H9 (cell line): ENCODE data around the gene POLH. TPM values are rescaled to one million over a fixed set of nuclear protein-coding genes. Genes with fewer than 3 reads are reported as not detected.

Experiments
- DNase-seq: peaks from one replicate; pipeline ENCODE4 v3.0.0-alpha.2; 2017
- H2AFZ ChIP-seq: one replicate; pipeline ENCODE4 v1.6.1; 2013; ENCODE audit warnings: mild to moderate bottlenecking, low read length, control low read depth, moderate library complexity
- H2AK5ac ChIP-seq: 2 replicates; pipeline ENCODE4 v1.6.1; 2013; ENCODE audit warnings: low read length, control low read depth, mixed read lengths; ENCODE audit not compliant: insufficient read length
- H2BK120ac ChIP-seq: one replicate; pipeline ENCODE4 v1.6.1; 2013; ENCODE audit warnings: low read depth, mild to moderate bottlenecking, low read length, control low read depth, inconsistent platforms; ENCODE audit not compliant: poor library complexity, severe bottlenecking
- H2BK12ac ChIP-seq: 2 replicates; pipeline ENCODE4 v1.6.1; 2013; ENCODE audit warnings: low read length, control low read depth, mixed read lengths, low read depth; ENCODE audit not compliant: insufficient read length
- H2BK15ac ChIP-seq: 2 replicates; pipeline ENCODE4 v1.6.1; 2013; ENCODE audit warnings: low read depth, low read length, control low read depth
- H2BK20ac ChIP-seq: one replicate; pipeline ENCODE4 v1.6.1; 2013; ENCODE audit warnings: low read depth, mild to moderate bottlenecking, low read length, control low read depth, inconsistent platforms; ENCODE audit not compliant: poor library complexity, severe bottlenecking
- H2BK5ac ChIP-seq: 2 replicates; pipeline ENCODE4 v1.6.1; 2013; ENCODE audit warnings: low read length, control low read depth, mixed read lengths; ENCODE audit not compliant: insufficient read length
- H3K14ac ChIP-seq: 2 replicates; pipeline ENCODE4 v1.6.1; 2013; ENCODE audit warnings: low read length, control low read depth; ENCODE audit not compliant: insufficient read depth
- H3K18ac ChIP-seq: 2 replicates; pipeline ENCODE4 v1.6.1; 2013; ENCODE audit warnings: low read depth, mild to moderate bottlenecking, mixed read lengths, low read length, control low read depth; ENCODE audit not compliant: insufficient read length
- H3K23ac ChIP-seq: 2 replicates; pipeline ENCODE4 v1.6.1; 2013; ENCODE audit warnings: low read length, control low read depth, mixed read lengths, low read depth; ENCODE audit not compliant: insufficient read length
- H3K23me2 ChIP-seq: 2 replicates; pipeline ENCODE4 v1.6.1; 2013; ENCODE audit warnings: low read depth, mild to moderate bottlenecking, mixed read lengths, low read length, control low read depth; ENCODE audit not compliant: insufficient read length, poor library complexity, severe bottlenecking
- H3K27ac ChIP-seq: 2 replicates; pipeline ENCODE4 v1.5.1; 2013; ENCODE audit warnings: low read length, control low read depth, mixed read lengths, low read depth; ENCODE audit not compliant: insufficient read length
- H3K27me3 ChIP-seq: 2 replicates; pipeline ENCODE4 v1.6.1; 2013; ENCODE audit warnings: low read length, control low read depth, inconsistent platforms; ENCODE audit not compliant: insufficient read depth
- H3K4ac ChIP-seq: 2 replicates; pipeline ENCODE4 v1.6.1; 2013; ENCODE audit warnings: low read depth, mild to moderate bottlenecking, control low read depth, inconsistent platforms, low read length, moderate library complexity
- H3K4me1 ChIP-seq: 2 replicates; pipeline ENCODE4 v1.6.1; 2013; ENCODE audit warnings: low read length, control low read depth, inconsistent platforms; ENCODE audit not compliant: insufficient read depth
- H3K4me2 ChIP-seq: 2 replicates; pipeline ENCODE4 v1.6.1; 2013; ENCODE audit warnings: low read length, control low read depth, mixed read lengths; ENCODE audit not compliant: insufficient read length, insufficient read depth
- H3K56ac ChIP-seq: 2 replicates; pipeline ENCODE4 v1.6.1; 2013; ENCODE audit warnings: low read depth, mild to moderate bottlenecking, mixed read lengths, low read length, control low read depth; ENCODE audit not compliant: insufficient read length
- H3K79me1 ChIP-seq: 2 replicates; pipeline ENCODE4 v1.6.1; 2013; ENCODE audit warnings: low read depth, mild to moderate bottlenecking, moderate library complexity, low read length, control low read depth, inconsistent platforms; ENCODE audit not compliant: insufficient read depth, poor library complexity, severe bottlenecking
- H3K79me2 ChIP-seq: 2 replicates; pipeline ENCODE4 v1.6.1; 2013; ENCODE audit warnings: low read length, control low read depth, inconsistent platforms; ENCODE audit not compliant: insufficient read depth
- H3K9ac ChIP-seq: 2 replicates; pipeline ENCODE4 v1.6.1; 2013; ENCODE audit warnings: low read length, control low read depth, mixed read lengths; ENCODE audit not compliant: insufficient read length; ENCODE audit errors: extremely low read depth
- H3K9me3 ChIP-seq: one replicate; pipeline ENCODE4 v1.6.1; 2013; ENCODE audit warnings: low read depth, low read length, inconsistent platforms; ENCODE audit not compliant: control insufficient read depth
- H3T11ph ChIP-seq: one replicate; pipeline ENCODE4 v1.6.1; 2013; ENCODE audit warnings: mild to moderate bottlenecking, low read length, control low read depth, inconsistent platforms
- H4K20me1 ChIP-seq: one replicate; pipeline ENCODE4 v1.6.1; 2013; ENCODE audit not compliant: control insufficient read depth, insufficient read length, insufficient read depth
- H4K5ac ChIP-seq: 2 replicates; pipeline ENCODE4 v1.6.1; 2013; ENCODE audit warnings: low read depth, mild to moderate bottlenecking, mixed read lengths, low read length, control low read depth; ENCODE audit not compliant: insufficient read length
- H4K8ac ChIP-seq: replicated peaks from 2 replicates; pipeline ENCODE4 v1.6.1; 2013; ENCODE audit warnings: low read length, control low read depth, mixed read lengths, low read depth; ENCODE audit not compliant: insufficient read length
- H4K91ac ChIP-seq: 2 replicates; pipeline ENCODE4 v1.6.1; 2013; ENCODE audit warnings: low read depth, mild to moderate bottlenecking, moderate library complexity, mixed read lengths, low read length, control low read depth; ENCODE audit not compliant: insufficient read length
- H3K27ac Mint-ChIP-seq, 3 experiments: 2 replicates in 2 of 3; 3 replicates in 1 of 3; pipeline ENCODE4 v1.8.0; 2020 to 2021; ENCODE audit warnings: mixed read lengths in 3 of 3, mild to moderate bottlenecking in 1 of 3, moderate library complexity in 1 of 3
- H3K27me3 Mint-ChIP-seq: 2 replicates; pipeline ENCODE4 v1.8.0; 2021; ENCODE audit warnings: low read depth, mild to moderate bottlenecking, moderate library complexity, mixed read lengths
- H3K36me3 Mint-ChIP-seq, 3 experiments: 2 replicates in 2 of 3; 3 replicates in 1 of 3; pipeline ENCODE4 v1.8.0; 2020 to 2021; ENCODE audit warnings: low read depth in 3 of 3, mixed read lengths in 3 of 3; ENCODE audit not compliant: insufficient read depth in 1 of 3
- H3K4me1 Mint-ChIP-seq, 2 experiments: 2 replicates each; pipeline ENCODE4 v1.8.0; 2020; ENCODE audit warnings: mixed read lengths in 2 of 2
- H3K4me3 Mint-ChIP-seq, 2 experiments: 2 replicates in 1 of 2; 3 replicates in 1 of 2; pipeline ENCODE4 v1.8.0; 2020 to 2021; ENCODE audit warnings: mild to moderate bottlenecking in 2 of 2, mixed read lengths in 2 of 2, moderate library complexity in 1 of 2
- H3K9me3 Mint-ChIP-seq, 2 experiments: 2 replicates in 1 of 2; 3 replicates in 1 of 2; pipeline ENCODE4 v1.8.0; 2020; ENCODE audit warnings: mild to moderate bottlenecking in 2 of 2, mixed read lengths in 2 of 2, moderate library complexity in 1 of 2
- WGBS: extraction: QIAGEN DNeasy Blood & Tissue Kit; methylation state at CpG from one replicate; pipeline ENCODE4 v1.1.7; 2013; ENCODE audit warnings: missing lambda C conversion rate, low lambda C conversion rate, mixed read lengths; ENCODE audit not compliant: insufficient read length; ENCODE audit errors: extremely low coverage; 5-methylcytosine and 5-hydroxymethylcytosine counted together
- total RNA-seq: library from RNA; stranded (reverse); gene quantifications from 2 replicates; pipeline ENCODE4 v1.2.1, GENCODE V29; 2021
- TF ChIP-seq, protein P1 (sequence below): fragments of 200-600 bp; sonication (generic); conservative IDR thresholded peaks from 3 replicates; pipeline ENCODE4 v1.8.0; 2021; ENCODE audit warnings: antibody characterized with exemption, mild to moderate bottlenecking

The POLH gene
- total RNA-seq, 1 experiment from 2014 or later, result 12.6 TPM

DNA sequence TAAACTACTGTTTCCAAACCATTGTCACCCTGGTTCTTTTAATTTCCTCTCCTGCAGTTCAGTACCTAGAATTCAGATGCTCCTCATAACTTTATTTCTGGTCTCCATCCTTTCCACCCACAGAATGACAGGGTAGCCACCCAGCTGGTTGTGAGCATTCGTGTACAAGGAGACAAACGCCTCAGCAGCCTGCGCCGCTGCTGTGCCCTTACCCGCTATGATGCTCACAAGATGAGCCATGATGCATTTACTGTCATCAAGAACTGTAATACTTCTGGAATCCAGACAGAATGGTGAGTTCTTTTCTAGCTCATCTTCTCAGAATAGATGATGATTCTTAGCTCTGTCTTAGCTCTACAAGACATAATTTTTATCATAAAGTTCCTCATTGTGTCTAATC, 34.4 kb downstream of the POLH start:
- H2AFZ ChIP-seq, result no peak overlapping the region
- no peak overlapping the region for H3K23ac ChIP-seq
- no peak overlapping the region for H4K5ac ChIP-seq
- H2BK20ac ChIP-seq, result no peak overlapping the region
- H3K36me3 Mint-ChIP-seq, result peaks cover 0 to 46% (median 23%) of the 10 kb centered on the region in 3 experiments; a peak in 4 of 7 replicates
- no peaks in the 10 kb centered on the region for H3K27me3 Mint-ChIP-seq
- H3K4me1 Mint-ChIP-seq, result no peaks in the 10 kb centered on the region
- no peaks in the 10 kb centered on the region for H3K79me1 ChIP-seq
- no peak overlapping the region for H4K8ac ChIP-seq
- H3K4me3 Mint-ChIP-seq, result no peak overlapping the region
- no peak overlapping the region for H3K14ac ChIP-seq
- TF ChIP-seq, protein P1, sequence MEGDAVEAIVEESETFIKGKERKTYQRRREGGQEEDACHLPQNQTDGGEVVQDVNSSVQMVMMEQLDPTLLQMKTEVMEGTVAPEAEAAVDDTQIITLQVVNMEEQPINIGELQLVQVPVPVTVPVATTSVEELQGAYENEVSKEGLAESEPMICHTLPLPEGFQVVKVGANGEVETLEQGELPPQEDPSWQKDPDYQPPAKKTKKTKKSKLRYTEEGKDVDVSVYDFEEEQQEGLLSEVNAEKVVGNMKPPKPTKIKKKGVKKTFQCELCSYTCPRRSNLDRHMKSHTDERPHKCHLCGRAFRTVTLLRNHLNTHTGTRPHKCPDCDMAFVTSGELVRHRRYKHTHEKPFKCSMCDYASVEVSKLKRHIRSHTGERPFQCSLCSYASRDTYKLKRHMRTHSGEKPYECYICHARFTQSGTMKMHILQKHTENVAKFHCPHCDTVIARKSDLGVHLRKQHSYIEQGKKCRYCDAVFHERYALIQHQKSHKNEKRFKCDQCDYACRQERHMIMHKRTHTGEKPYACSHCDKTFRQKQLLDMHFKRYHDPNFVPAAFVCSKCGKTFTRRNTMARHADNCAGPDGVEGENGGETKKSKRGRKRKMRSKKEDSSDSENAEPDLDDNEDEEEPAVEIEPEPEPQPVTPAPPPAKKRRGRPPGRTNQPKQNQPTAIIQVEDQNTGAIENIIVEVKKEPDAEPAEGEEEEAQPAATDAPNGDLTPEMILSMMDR, result no peak
- H3K9me3 Mint-ChIP-seq, result no peaks in the 10 kb centered on the region
- H3K4ac ChIP-seq, result no peak overlapping the region
- no peak overlapping the region for H2BK5ac ChIP-seq
- H3K9ac ChIP-seq, result no peak overlapping the region
- H4K20me1 ChIP-seq, result no peaks in the 10 kb centered on the region
- no peak overlapping the region for H3K18ac ChIP-seq
- DNase-seq, result no peak
- H3T11ph ChIP-seq, result no peak overlapping the region
- no peak overlapping the region for H3K27ac ChIP-seq
- no peak overlapping the region for H3K27ac Mint-ChIP-seq
- H2AK5ac ChIP-seq, result no peak overlapping the region
- no peaks in the 10 kb centered on the region for H3K9me3 ChIP-seq
- no peaks in the 10 kb centered on the region for H3K23me2 ChIP-seq
- H2BK12ac ChIP-seq, result no peak overlapping the region
- no peak overlapping the region for H2BK15ac ChIP-seq
- no CpG with 5 or more reads among the region's 5 CpGs for WGBS
- H4K91ac ChIP-seq, result no peak overlapping the region
- H3K4me2 ChIP-seq, result no peak overlapping the region
- H3K79me2 ChIP-seq, result no peaks in the 10 kb centered on the region
- H3K4me1 ChIP-seq, result no peaks in the 10 kb centered on the region
- H3K27me3 ChIP-seq, result no peaks in the 10 kb centered on the region
- no peak overlapping the region for H3K56ac ChIP-seq
- no peak overlapping the region for H2BK120ac ChIP-seq
